Upper lobe of left lung (tissue), 6 donors: ENCODE measurements around the gene PLEKHG2. TPM values are rescaled to one million over a fixed set of nuclear protein-coding genes. Genes with fewer than 3 reads are reported as not detected.

Experiments used
- ATAC-seq, 2 donors: fragments of 200-7000 bp; cut with Tn5 transposase; one replicate each; pipeline ENCODE4 v1.9.1; 2022; ENCODE audit warnings: mild to moderate bottlenecking in 2 of 2, moderate library complexity in 2 of 2; ENCODE audit not compliant: low FRiP score in 2 of 2
- DNase-seq, 2 donors: peaks; one replicate each; pipeline ENCODE4 v3.0.0-alpha.2; 2019 to 2020
- H3K27ac ChIP-seq, 4 donors: fragments of 200-600 bp; sonication (generic); one replicate each; pipeline ENCODE4 v1.5.1; 2016 to 2019
- H3K27me3 ChIP-seq, 4 donors: fragments of 200-600 bp; sonication (generic); one replicate each; pipeline ENCODE4 v1.5.1; 2017 to 2019
- H3K36me3 ChIP-seq, 4 donors: fragments of 200-600 bp; sonication (generic); one replicate each; pipeline ENCODE4 v1.5.1; 2016 to 2019
- H3K4me1 ChIP-seq, 4 donors: fragments of 200-600 bp; sonication (generic); one replicate each; pipeline ENCODE4 v1.5.1; 2018 to 2019
- H3K4me3 ChIP-seq, 4 donors: fragments of 200-600 bp; sonication (generic); one replicate each; pipeline ENCODE4 v1.5.1; 2017 to 2019; ENCODE audit warnings: mild to moderate bottlenecking in 2 of 4, moderate library complexity in 1 of 4
- H3K9me3 ChIP-seq, 4 donors: fragments of 200-600 bp; sonication (generic); one replicate each; pipeline ENCODE4 v1.5.1; 2018 to 2019
- EP300 ChIP-seq, 4 donors: sonication (generic); formaldehyde crosslinking; IDR thresholded peaks; one replicate each; pipeline ENCODE4 v1.5.1; 2017; ENCODE audit warnings: antibody characterized with exemption in 4 of 4, control low read depth in 2 of 4
- POLR2A ChIP-seq, 4 donors: fragments of 450-650 bp; IDR thresholded peaks; one replicate each; pipeline ENCODE4 v1.5.1; 2016 to 2017; ENCODE audit warnings: antibody characterized with exemption in 4 of 4, mild to moderate bottlenecking in 2 of 4
- POLR2AphosphoS5 ChIP-seq, 2 donors: sonication (generic); formaldehyde crosslinking; IDR thresholded peaks; one replicate each; pipeline ENCODE4 v1.5.1; 2017; ENCODE audit warnings: antibody characterized with exemption in 2 of 2
- WGBS, 2 donors: methylation state at CpG; one replicate each; pipeline ENCODE4 v1.1.5; 2017 to 2018; 5-methylcytosine and 5-hydroxymethylcytosine counted together
- total RNA-seq, 6 donors: library from RNA; depleted of rRNA in 4 of 6; stranded (reverse); fragments of >200 nt in 4 of 6; gene quantifications; one replicate each; pipeline versions ENCODE4 v1.1.0 to v1.2.1, GENCODE V29; 2016 to 2021
- TF ChIP-seq, protein P1 (sequence below), 6 experiments: fragments of 450-650 bp in 4 of 6; fragments of 200-600 bp in 2 of 6; sonication (generic) in 2 of 6; IDR thresholded peaks; one replicate each; pipeline ENCODE4 v1.5.1; 2016 to 2019; ENCODE audit warnings: antibody characterized with exemption in 6 of 6
- donor health status: DM: no; HTN: no; CAD: no; lungs with moderate emphysema.
- donor health status: DM: no; HTN: yes; CAD: no; lungs with severe emphysema.

PLEKHG2 gene
- total RNA-seq, 6 donors from 2014 or later, result 15.8 to 48.1 (median 29.0) TPM

DNA sequence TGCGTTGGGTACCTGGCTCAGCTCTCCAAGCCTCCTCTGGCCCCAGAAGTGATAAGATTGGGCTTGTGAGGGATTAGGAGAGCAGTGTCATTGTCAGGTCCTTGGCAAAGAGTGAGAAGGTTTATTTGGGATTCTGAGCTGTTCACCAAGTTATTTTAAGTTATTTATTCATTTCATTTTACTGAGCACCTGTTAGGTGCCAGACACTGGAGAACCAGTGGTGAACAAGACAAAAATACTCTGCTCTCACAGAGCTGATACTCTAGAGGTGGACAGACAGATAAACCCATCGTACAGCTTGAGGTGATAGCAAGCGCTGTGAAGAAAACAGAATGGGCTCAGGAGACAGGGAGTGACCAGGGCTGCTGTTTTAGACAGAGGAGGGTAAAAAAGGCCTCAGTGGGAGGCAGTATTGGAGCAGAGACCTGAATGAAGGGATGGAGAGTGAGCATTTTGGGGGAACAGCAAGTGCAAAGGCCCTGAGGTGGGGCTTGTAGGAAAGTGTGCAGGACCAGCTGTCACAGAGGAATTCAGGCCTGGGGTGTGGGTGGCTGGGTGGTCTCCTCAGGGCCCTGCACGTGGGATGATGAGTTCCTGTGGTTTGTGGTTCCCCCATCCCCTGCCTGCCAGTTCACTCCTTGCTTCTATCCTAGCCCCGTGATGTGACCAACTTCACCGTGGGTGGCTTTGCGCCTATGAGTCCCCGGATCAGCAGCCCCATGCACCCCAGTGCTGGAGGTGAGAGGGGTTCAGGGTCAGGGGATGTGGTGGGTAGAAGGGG is 59.5 kb downstream of the PLEKHG2 start:
- no peak overlapping the region for H3K4me3 ChIP-seq

DNA sequence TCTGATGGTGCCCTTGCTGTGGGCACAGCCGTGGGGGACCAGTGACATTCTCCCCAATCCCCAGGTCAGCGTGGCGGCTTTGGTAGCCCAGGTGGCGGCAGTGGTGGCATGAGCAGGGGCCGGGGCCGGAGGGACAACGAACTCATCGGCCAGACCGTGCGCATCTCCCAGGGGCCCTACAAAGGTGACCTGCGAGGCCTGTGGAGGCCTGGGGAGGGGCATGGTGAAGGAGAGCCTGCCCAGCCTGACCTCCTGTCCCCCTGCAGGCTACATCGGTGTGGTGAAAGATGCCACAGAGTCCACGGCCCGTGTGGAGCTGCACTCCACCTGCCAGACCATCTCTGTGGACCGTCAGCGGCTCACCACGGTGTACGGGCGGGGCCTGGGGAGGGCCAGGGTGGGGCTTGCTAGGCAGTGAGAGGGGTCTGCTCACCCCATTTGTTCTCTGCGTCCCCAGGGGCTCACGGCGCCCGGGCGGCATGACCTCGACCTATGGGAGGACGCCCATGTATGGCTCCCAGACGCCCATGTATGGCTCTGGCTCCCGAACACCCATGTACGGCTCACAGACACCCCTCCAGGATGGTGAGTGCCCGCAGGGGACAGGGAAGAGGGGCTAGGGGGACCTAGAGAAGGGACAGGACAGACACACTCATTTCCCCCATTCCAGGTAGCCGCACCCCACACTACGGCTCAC is 60.4 kb downstream of the PLEKHG2 start:
- Histone ChIP-seq H3K4me1 (no peaks in the 10 kb centered on the region), H3K27ac (no peak overlapping the region), H3K9me3 (no peaks in the 10 kb centered on the region), H3K36me3 (peaks cover 60 to 89% (median 82%) of the 10 kb centered on the region in 4 donors), H3K4me3 (no peak overlapping the region), H3K27me3 (no peaks in the 10 kb centered on the region)
- TF ChIP-seq EP300 (IDR thresholded peaks at IDR 0.05), result no peak
- no peak for TF ChIP-seq POLR2AphosphoS5 (IDR thresholded peaks at IDR 0.05)
- TF ChIP-seq, protein P1, sequence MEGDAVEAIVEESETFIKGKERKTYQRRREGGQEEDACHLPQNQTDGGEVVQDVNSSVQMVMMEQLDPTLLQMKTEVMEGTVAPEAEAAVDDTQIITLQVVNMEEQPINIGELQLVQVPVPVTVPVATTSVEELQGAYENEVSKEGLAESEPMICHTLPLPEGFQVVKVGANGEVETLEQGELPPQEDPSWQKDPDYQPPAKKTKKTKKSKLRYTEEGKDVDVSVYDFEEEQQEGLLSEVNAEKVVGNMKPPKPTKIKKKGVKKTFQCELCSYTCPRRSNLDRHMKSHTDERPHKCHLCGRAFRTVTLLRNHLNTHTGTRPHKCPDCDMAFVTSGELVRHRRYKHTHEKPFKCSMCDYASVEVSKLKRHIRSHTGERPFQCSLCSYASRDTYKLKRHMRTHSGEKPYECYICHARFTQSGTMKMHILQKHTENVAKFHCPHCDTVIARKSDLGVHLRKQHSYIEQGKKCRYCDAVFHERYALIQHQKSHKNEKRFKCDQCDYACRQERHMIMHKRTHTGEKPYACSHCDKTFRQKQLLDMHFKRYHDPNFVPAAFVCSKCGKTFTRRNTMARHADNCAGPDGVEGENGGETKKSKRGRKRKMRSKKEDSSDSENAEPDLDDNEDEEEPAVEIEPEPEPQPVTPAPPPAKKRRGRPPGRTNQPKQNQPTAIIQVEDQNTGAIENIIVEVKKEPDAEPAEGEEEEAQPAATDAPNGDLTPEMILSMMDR (IDR thresholded peaks at IDR 0.05), result no peak
- TF ChIP-seq POLR2A (IDR thresholded peaks at IDR 0.05), result no peak
- peak; percentile 4 to 5 for ATAC-seq
- DNase-seq, result no peak
- 88 to 90% methylated on average over 18 to 23 of the region's 32 CpGs for WGBS, 2 donors

More for the DNA sequence above, 59.5 kb downstream of the PLEKHG2 start:
- Histone ChIP-seq H3K9me3 (no peaks in the 10 kb centered on the region), H3K36me3 (peaks cover 65 to 98% (median 92%) of the 10 kb centered on the region in 4 donors), H3K4me1 (no peaks in the 10 kb centered on the region), H3K27ac (no peak overlapping the region), H3K27me3 (no peaks in the 10 kb centered on the region)
- ATAC-seq (no peak), DNase-seq (no peak)
- WGBS, 2 donors, result 83 to 85% methylated on average over 4 to 8 of the region's 8 CpGs
- TF ChIP-seq, protein P1 (IDR thresholded peaks at IDR 0.05), result no peak
- TF ChIP-seq POLR2A (IDR thresholded peaks at IDR 0.05) (no peak), EP300 (IDR thresholded peaks at IDR 0.05) (no peak), POLR2AphosphoS5 (IDR thresholded peaks at IDR 0.05) (no peak)

DNA sequence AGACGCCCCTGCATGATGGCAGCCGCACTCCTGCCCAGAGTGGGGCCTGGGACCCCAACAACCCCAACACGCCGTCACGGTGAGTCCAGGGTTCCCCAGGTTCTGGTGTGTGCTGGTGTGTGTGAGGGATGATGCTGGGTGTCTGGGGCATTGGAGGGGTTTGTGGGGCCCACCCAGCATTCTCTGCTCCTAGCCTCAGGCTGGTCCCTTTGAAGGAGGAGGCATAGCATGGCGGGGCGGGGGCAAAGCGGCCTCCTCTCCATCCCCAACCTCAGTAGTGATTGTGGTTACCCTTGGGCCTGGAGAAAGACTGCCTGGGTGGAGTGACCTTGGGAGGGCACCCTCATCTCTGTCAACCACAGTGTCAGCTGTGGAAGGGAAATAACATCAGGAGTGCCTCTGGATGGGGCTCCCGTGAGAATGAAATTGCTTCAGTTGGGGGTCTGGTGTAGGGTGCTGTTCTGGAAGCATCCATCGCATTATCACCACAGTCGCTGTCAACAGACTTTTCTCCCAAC is 61.0 kb downstream of the PLEKHG2 start:
- WGBS, 2 donors, result 92 to 100% methylated on average over 2 to 11 of the region's 11 CpGs
- Histone ChIP-seq H3K9me3 (no peaks in the 10 kb centered on the region), H3K27ac (no peak overlapping the region), H3K4me1 (no peaks in the 10 kb centered on the region), H3K36me3 (peaks cover 57 to 83% (median 76%) of the 10 kb centered on the region in 4 donors), H3K27me3 (no peaks in the 10 kb centered on the region), H3K4me3 (no peak overlapping the region)
- ATAC-seq (no peak), DNase-seq (no peak)
- TF ChIP-seq, protein P1 (IDR thresholded peaks at IDR 0.05), result no peak
- TF ChIP-seq POLR2A (IDR thresholded peaks at IDR 0.05) (no peak), POLR2AphosphoS5 (IDR thresholded peaks at IDR 0.05) (no peak), EP300 (IDR thresholded peaks at IDR 0.05) (no peak)

DNA sequence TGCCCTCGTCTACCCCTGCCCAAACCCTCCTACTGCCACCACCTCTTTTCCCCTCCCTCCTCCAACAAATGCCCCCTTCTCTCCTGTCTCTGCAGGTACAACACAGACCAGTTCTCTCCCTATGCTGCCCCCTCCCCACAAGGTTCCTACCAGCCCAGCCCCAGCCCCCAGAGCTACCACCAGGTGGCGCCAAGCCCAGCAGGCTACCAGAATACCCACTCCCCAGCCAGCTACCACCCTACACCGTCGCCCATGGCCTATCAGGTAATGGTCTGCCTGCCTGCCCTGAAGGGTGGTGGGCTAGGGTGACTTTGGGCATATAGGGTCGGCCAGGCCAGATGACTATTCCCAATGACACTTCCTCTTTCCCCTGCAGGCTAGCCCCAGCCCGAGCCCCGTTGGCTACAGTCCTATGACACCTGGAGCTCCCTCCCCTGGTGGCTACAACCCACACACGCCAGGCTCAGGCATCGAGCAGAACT is 61.7 kb downstream of the PLEKHG2 start:
- H3K9me3 ChIP-seq, result no peaks in the 10 kb centered on the region
- no peak overlapping the region for H3K4me3 ChIP-seq
- H3K27ac ChIP-seq, result no peak overlapping the region
- DNase-seq, result peak; percentile 42 to 89
- 35 to 60% methylated on average over 4 to 9 of the region's 9 CpGs for WGBS, 2 donors
- peaks cover 0 to 2% (median 0%) of the 10 kb centered on the region in 4 donors for H3K4me1 ChIP-seq
- no peaks in the 10 kb centered on the region for H3K27me3 ChIP-seq
- TF ChIP-seq, protein P1 (IDR thresholded peaks at IDR 0.05), result peak; percentile 51 to 81 (median 69)
- no peak for TF ChIP-seq POLR2AphosphoS5 (IDR thresholded peaks at IDR 0.05)
- peak; percentile 47 to 74 for ATAC-seq
- peaks cover 50 to 76% (median 70%) of the 10 kb centered on the region in 4 donors for H3K36me3 ChIP-seq
